GM10847 (cell line): ENCODE data around the gene TTC38.
A peak's percentile ranks its signal among the peaks of the same experiment; 100 is the strongest.

Experiments used
- POLR2A ChIP-seq: IDR thresholded peaks from 2 replicates; pipeline ENCODE4 v1.6.1; 2011; ENCODE audit not compliant: insufficient read length; ENCODE audit errors: extremely low read depth

The TTC38 gene

GRCh38 chr22:46286941-46287872, 19.4 kb downstream of the TTC38 start:
- no peak for TF ChIP-seq POLR2A

- peak; percentile 86 for TF ChIP-seq POLR2A
These were observed 20.3 kb downstream of the TTC38 start for GRCh38 chr22:46287873-46288751.

GRCh38 chr22:46288846-46289243, 21.0 kb downstream of the TTC38 start:
- no peak for TF ChIP-seq POLR2A

- TF ChIP-seq POLR2A, result no peak
These were observed 21.6 kb downstream of the TTC38 start for GRCh38 chr22:46289244-46289891.

GRCh38 chr22:46290121-46290842, 22.5 kb downstream of the TTC38 start:
- TF ChIP-seq POLR2A, result no peak

GRCh38 chr22:46290843-46291785, 23.3 kb downstream of the TTC38 start:
- no peak for TF ChIP-seq POLR2A

GRCh38 chr22:46292173-46292572, 24.4 kb downstream of the TTC38 start:
- TF ChIP-seq POLR2A, result no peak

GRCh38 chr22:46292732-46293131, 24.9 kb downstream of the TTC38 start:
- no peak for TF ChIP-seq POLR2A

- no peak for TF ChIP-seq POLR2A
These were observed 25.9 kb downstream of the TTC38 start for GRCh38 chr22:46293577-46294260.

GRCh38 chr22:46294784-46295183, 27.0 kb downstream of the TTC38 start:
- no peak for TF ChIP-seq POLR2A

- TF ChIP-seq POLR2A, result no peak
These were observed 27.6 kb downstream of the TTC38 start for GRCh38 chr22:46295277-46295971.

- peak; percentile 85 for TF ChIP-seq POLR2A
These were observed 28.7 kb downstream of the TTC38 start, which contains the start of gene GTSE1 for GRCh38 chr22:46296257-46297150. GTSE1 (plus strand) TSS chr22:46296870; CDS start chr22:46297401, 531 bp downstream.
